ENCODE results near the gene SLC9A9. TPM values are rescaled to one million over a fixed set of nuclear protein-coding genes. Genes with fewer than 3 reads are reported as not detected.

SLC9A9 gene
- total RNA-seq, 1 donor from 2014 or later = 3.5 TPM

- Mint-ChIP-seq H3K27ac (ENCODE audit: unreplicated experiment) (no peak overlapping the region), H3K36me3 (ENCODE audit: unreplicated experiment) (no peaks in the 10 kb centered on the region), H3K4me1 (ENCODE audit: unreplicated experiment) (peaks cover 42% of the 10 kb centered on the region), H3K4me3 (ENCODE audit: unreplicated experiment) (no peak overlapping the region), H3K9me3 (ENCODE audit: unreplicated experiment) (no peaks in the 10 kb centered on the region), H3K27me3 (ENCODE audit: unreplicated experiment) (no peaks in the 10 kb centered on the region)
- no peak for DNase-seq (ENCODE audit: extremely low spot score, unreplicated experiment)
- TF ChIP-seq, protein P1, sequence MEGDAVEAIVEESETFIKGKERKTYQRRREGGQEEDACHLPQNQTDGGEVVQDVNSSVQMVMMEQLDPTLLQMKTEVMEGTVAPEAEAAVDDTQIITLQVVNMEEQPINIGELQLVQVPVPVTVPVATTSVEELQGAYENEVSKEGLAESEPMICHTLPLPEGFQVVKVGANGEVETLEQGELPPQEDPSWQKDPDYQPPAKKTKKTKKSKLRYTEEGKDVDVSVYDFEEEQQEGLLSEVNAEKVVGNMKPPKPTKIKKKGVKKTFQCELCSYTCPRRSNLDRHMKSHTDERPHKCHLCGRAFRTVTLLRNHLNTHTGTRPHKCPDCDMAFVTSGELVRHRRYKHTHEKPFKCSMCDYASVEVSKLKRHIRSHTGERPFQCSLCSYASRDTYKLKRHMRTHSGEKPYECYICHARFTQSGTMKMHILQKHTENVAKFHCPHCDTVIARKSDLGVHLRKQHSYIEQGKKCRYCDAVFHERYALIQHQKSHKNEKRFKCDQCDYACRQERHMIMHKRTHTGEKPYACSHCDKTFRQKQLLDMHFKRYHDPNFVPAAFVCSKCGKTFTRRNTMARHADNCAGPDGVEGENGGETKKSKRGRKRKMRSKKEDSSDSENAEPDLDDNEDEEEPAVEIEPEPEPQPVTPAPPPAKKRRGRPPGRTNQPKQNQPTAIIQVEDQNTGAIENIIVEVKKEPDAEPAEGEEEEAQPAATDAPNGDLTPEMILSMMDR (IDR thresholded peaks at IDR 0.05) = no peak
These were observed 243.7 kb downstream of the SLC9A9 start for GRCh38 chr3:143604402-143605185.

GRCh38 chr3:143603774-143604173 lies 244.5 kb downstream of the SLC9A9 start:
- H3K9me3 Mint-ChIP-seq (ENCODE audit: unreplicated experiment) = no peaks in the 10 kb centered on the region
- no peaks in the 10 kb centered on the region for H3K36me3 Mint-ChIP-seq (ENCODE audit: unreplicated experiment)
- no peak overlapping the region for H3K4me3 Mint-ChIP-seq (ENCODE audit: unreplicated experiment)
- H3K4me1 Mint-ChIP-seq (ENCODE audit: unreplicated experiment) = peaks cover 34% of the 10 kb centered on the region
- DNase-seq (ENCODE audit: extremely low spot score, unreplicated experiment) = no peak
- H3K27me3 Mint-ChIP-seq (ENCODE audit: unreplicated experiment) = no peaks in the 10 kb centered on the region
- H3K27ac Mint-ChIP-seq (ENCODE audit: unreplicated experiment) = no peak overlapping the region
- TF ChIP-seq, protein P1 (IDR thresholded peaks at IDR 0.05) = no peak

- no peaks in the 10 kb centered on the region for H3K36me3 Mint-ChIP-seq (ENCODE audit: unreplicated experiment)
- no peak for DNase-seq (ENCODE audit: extremely low spot score, unreplicated experiment)
- TF ChIP-seq, protein P1 (IDR thresholded peaks at IDR 0.05) = no peak
- no peak overlapping the region for H3K4me3 Mint-ChIP-seq (ENCODE audit: unreplicated experiment)
- H3K27me3 Mint-ChIP-seq (ENCODE audit: unreplicated experiment) = no peaks in the 10 kb centered on the region
- peak overlapping the region; percentile 15 for H3K27ac Mint-ChIP-seq (ENCODE audit: unreplicated experiment)
- H3K9me3 Mint-ChIP-seq (ENCODE audit: unreplicated experiment) = no peaks in the 10 kb centered on the region
- peaks cover 20% of the 10 kb centered on the region for H3K4me1 Mint-ChIP-seq (ENCODE audit: unreplicated experiment)
These were observed 246.4 kb downstream of the SLC9A9 start for GRCh38 chr3:143601723-143602484.

DNA sequence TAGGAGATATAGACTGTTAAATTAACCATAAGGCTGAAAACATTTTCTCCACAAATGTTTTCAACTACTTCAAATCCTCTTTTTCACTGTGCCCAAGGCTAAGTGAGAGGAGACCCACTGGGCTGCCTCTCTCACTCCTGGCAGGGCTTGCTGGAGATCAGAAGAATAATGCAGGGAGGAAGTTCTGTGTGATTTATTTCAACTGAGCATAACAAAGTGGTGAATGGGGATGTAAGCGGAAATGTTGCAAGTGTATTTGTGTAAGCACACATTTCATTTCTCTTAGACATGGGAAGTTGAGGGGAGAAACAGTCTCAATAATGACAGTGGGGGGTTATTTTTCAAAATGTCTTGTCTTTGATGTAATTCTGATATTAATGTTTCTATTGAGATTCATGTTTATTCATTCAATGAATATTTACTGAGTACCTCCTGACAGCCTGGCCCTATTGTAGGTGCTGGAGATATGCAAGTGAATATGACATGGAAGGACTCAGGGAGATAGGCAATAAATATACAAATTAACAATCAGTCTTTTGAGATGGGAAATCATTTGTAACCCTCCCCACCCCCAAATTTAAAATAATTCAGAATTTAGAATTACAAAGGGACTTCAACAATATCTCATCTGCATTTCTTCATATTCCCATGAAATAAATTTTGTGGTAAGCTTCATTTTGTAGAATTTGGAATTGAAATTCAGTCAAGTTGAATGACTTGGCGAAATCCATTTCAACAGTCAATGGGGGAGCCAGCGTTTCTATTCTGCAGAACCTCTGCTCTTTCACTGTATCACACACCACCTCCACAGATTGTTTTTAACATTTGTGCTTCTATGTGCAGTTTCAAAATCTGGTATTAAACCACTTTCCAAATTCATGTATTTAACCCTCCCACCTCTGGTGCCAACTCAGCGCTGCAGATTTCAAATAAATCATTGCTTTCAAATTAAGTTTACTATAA lies 247.2 kb downstream of the SLC9A9 start:
- no peaks in the 10 kb centered on the region for H3K27me3 Mint-ChIP-seq (ENCODE audit: unreplicated experiment)
- TF ChIP-seq, protein P1 (IDR thresholded peaks at IDR 0.05) = no peak

More for the DNA sequence above, 247.2 kb downstream of the SLC9A9 start:
- Mint-ChIP-seq H3K9me3 (ENCODE audit: unreplicated experiment) (no peaks in the 10 kb centered on the region), H3K4me1 (ENCODE audit: unreplicated experiment) (peaks cover 16% of the 10 kb centered on the region), H3K27ac (ENCODE audit: unreplicated experiment) (no peak overlapping the region), H3K36me3 (ENCODE audit: unreplicated experiment) (no peaks in the 10 kb centered on the region), H3K4me3 (ENCODE audit: unreplicated experiment) (no peak overlapping the region)
- no peak for DNase-seq (ENCODE audit: extremely low spot score, unreplicated experiment)

Data from osteocyte (in vitro differentiated cells).